Measurements from ENCODE around the gene GTF2A2. TPM values are rescaled to one million over a fixed set of nuclear protein-coding genes. Genes with fewer than 3 reads are reported as not detected.

GTF2A2 gene
- polyA plus RNA-seq, 3 donors: 126 to 166 (median 133) TPM

- no peaks in the 10 kb centered on the region for H3K36me3 ChIP-seq (replicated peaks in 1 of 2; ENCODE audit: control insufficient read depth in 1 of 2, insufficient read depth in 2 of 2, low read length in 2 of 2)
- H3K36me3 Mint-ChIP-seq: peaks cover 0 to 2% of the 10 kb centered on the region in 2 donors
- H3K27ac Mint-ChIP-seq: no peak overlapping the region
- H3K27me3 Mint-ChIP-seq (ENCODE audit: low read depth in 3 of 3): peaks cover 7 to 29% (median 25%) of the 10 kb centered on the region in 3 donors
- no peak overlapping the region for H3K4me2 ChIP-seq (replicated peaks; ENCODE audit: extremely low read depth, low read length, poor library complexity, severe bottlenecking)
- 100% methylated on average over 2 of the region's 3 CpGs for WGBS (ENCODE audit: insufficient coverage)
- no peak overlapping the region for H3K4me3 ChIP-seq (replicated peaks in 1 of 3; ENCODE audit: low read depth in 2 of 3, low read length in 3 of 3)
- no peak overlapping the region for H3K27ac ChIP-seq (ENCODE audit: low read depth in 1 of 2, low read length in 2 of 2)
- H4K20me1 ChIP-seq (ENCODE audit: insufficient read depth, low read length): no peaks in the 10 kb centered on the region
- DNase-seq: no peak
- H3K79me2 ChIP-seq (ENCODE audit: insufficient read depth, low read length): no peaks in the 10 kb centered on the region
- peaks cover 11% of the 10 kb centered on the region for H3K4me1 Mint-ChIP-seq
- no peak for TF ChIP-seq CTCF (IDR thresholded peaks at IDR 0.05)
- peaks cover 10% of the 10 kb centered on the region in 2 donors for H3K27me3 ChIP-seq (ENCODE audit: control insufficient read depth in 2 of 2, insufficient read depth in 2 of 2, low read length in 2 of 2)
- H3K9me3 Mint-ChIP-seq: peaks cover 0 to 5% (median 0%) of the 10 kb centered on the region in 7 donors
- H3K4me3 Mint-ChIP-seq: peak overlapping the region in 1 of 2 donors; percentile 4
- H2AFZ ChIP-seq (ENCODE audit: insufficient read depth, low read depth, low read length, poor library complexity, severe bottlenecking): no peak overlapping the region
- intact Hi-C loops (cut with micrococcal nuclease): no loop called here
- H3K9ac ChIP-seq (ENCODE audit: insufficient read depth, low read length, poor library complexity, severe bottlenecking): no peak overlapping the region
- peaks cover 5 to 7% of the 10 kb centered on the region in 2 donors for H3K4me1 ChIP-seq (ENCODE audit: control insufficient read depth in 1 of 2, insufficient read depth in 2 of 2, low read length in 2 of 2)
- no peaks in the 10 kb centered on the region for H3K9me3 ChIP-seq (replicated peaks in 1 of 2; ENCODE audit: control insufficient read depth in 1 of 2, insufficient read depth in 1 of 2, low read length in 2 of 2)
Measured at GRCh38 chr15:59616379-59616778, 40.9 kb downstream of the GTF2A2 start.

GRCh38 chr15:59615661-59616060, 41.7 kb downstream of the GTF2A2 start:
- Histone ChIP-seq H3K4me1 (ENCODE audit: control insufficient read depth in 1 of 2, insufficient read depth in 2 of 2, low read length in 2 of 2) (peaks cover 5 to 7% of the 10 kb centered on the region in 2 donors), H3K79me2 (ENCODE audit: insufficient read depth, low read length) (no peaks in the 10 kb centered on the region), H2AFZ (ENCODE audit: insufficient read depth, low read depth, low read length, poor library complexity, severe bottlenecking) (peak overlapping the region; percentile 74), H3K27me3 (ENCODE audit: control insufficient read depth in 2 of 2, insufficient read depth in 2 of 2, low read length in 2 of 2) (peaks cover 10% of the 10 kb centered on the region in 2 donors), H3K4me2 (replicated peaks; ENCODE audit: extremely low read depth, low read length, poor library complexity, severe bottlenecking) (no peak overlapping the region), H3K9ac (ENCODE audit: insufficient read depth, low read length, poor library complexity, severe bottlenecking) (no peak overlapping the region), H3K9me3 (replicated peaks in 1 of 2; ENCODE audit: control insufficient read depth in 1 of 2, insufficient read depth in 1 of 2, low read length in 2 of 2) (no peaks in the 10 kb centered on the region), H4K20me1 (ENCODE audit: insufficient read depth, low read length) (no peaks in the 10 kb centered on the region), H3K36me3 (replicated peaks in 1 of 2; ENCODE audit: control insufficient read depth in 1 of 2, insufficient read depth in 2 of 2, low read length in 2 of 2) (no peaks in the 10 kb centered on the region), H3K27ac (ENCODE audit: low read depth in 1 of 2, low read length in 2 of 2) (no peak overlapping the region), H3K4me3 (replicated peaks in 1 of 3; ENCODE audit: low read depth in 2 of 3, low read length in 3 of 3) (no peak overlapping the region)
- peaks cover 13% of the 10 kb centered on the region for H3K4me1 Mint-ChIP-seq
- WGBS (ENCODE audit: insufficient coverage): no CpG with 5 or more reads among the region's 5 CpGs
- TF ChIP-seq CTCF (IDR thresholded peaks at IDR 0.05): no peak
- H3K27ac Mint-ChIP-seq: peak overlapping the region in 1 of 7 donors; percentile 44
- H3K27me3 Mint-ChIP-seq (ENCODE audit: low read depth in 3 of 3): peaks cover 7 to 29% (median 26%) of the 10 kb centered on the region in 3 donors
- peaks cover 0 to 5% (median 2%) of the 10 kb centered on the region in 7 donors for H3K9me3 Mint-ChIP-seq
- H3K36me3 Mint-ChIP-seq: peaks cover 0 to 2% of the 10 kb centered on the region in 2 donors
- DNase-seq: no peak
- intact Hi-C loops (cut with micrococcal nuclease): no loop called here
- H3K4me3 Mint-ChIP-seq: peak overlapping the region in 1 of 2 donors; percentile 21
